ENCODE results near the gene PGLYRP4. TPM values are rescaled to one million over a fixed set of nuclear protein-coding genes. Genes with fewer than 3 reads are reported as not detected.

PGLYRP4 gene, protein sequence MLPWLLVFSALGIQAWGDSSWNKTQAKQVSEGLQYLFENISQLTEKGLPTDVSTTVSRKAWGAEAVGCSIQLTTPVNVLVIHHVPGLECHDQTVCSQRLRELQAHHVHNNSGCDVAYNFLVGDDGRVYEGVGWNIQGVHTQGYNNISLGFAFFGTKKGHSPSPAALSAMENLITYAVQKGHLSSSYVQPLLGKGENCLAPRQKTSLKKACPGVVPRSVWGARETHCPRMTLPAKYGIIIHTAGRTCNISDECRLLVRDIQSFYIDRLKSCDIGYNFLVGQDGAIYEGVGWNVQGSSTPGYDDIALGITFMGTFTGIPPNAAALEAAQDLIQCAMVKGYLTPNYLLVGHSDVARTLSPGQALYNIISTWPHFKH
- total RNA-seq (2021) (not detected in 2 replicates), Bru-seq, nascent RNA (not detected), BruChase-seq, experiment 1, labeled RNA remaining after a 2-hour chase (not detected), BruChase-seq, experiment 2, labeled RNA remaining after a 6-hour chase (not detected)
- long read RNA-seq, result 0 reads

DNA sequence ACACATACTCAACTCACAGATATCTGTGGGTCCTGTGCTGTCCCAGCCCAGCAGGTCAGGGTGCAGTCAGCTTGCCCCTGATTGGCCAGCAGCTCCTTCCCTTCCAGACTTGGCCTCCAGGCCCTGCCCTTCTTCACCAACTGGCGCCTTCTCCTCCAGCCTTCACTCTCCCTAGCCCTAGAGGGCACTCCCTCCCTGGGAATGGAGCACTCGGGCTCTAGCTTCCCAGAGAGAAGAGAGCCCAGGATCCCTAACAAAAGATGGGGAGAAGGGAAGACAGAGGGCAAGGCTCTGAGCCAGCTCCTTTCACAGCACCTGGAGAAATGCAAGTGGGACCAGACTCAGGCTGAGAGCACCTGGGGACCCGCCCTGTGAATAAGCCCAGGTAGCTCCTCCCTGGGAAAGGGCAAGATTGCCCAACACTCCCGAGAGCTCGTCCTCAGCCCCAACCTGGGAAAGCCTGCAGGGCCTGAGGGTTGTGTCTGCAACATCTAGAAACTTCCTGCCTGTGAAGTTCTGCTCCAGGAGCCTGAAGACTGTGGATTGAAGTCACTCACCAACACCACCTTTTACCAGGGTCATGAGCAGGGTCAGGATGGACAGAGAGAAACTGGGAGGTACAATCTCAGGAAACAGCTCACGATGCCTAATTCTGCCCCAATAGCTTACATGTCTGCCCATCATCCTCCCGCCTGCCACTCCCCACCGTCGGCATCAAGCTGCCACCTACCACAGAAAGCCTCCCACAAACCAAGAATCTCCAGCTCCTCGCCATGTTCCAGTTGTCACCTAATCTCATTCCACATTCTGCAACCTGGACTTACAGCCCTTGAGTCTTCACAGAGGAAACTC, at the start of gene PGLYRP4:
PGLYRP4 (minus strand) TSS at position 331 of the 852 bp plus-strand sequence. CDS start 909 bp downstream, outside the sequence.
- no TSS peak for BruUV-seq (replicated peaks)
- ChIA-PET CTCF (no interaction called here), POLR2A (ENCODE audit: low non-redundant PET) (no interaction called here)
- TF ChIP-seq, protein P1, sequence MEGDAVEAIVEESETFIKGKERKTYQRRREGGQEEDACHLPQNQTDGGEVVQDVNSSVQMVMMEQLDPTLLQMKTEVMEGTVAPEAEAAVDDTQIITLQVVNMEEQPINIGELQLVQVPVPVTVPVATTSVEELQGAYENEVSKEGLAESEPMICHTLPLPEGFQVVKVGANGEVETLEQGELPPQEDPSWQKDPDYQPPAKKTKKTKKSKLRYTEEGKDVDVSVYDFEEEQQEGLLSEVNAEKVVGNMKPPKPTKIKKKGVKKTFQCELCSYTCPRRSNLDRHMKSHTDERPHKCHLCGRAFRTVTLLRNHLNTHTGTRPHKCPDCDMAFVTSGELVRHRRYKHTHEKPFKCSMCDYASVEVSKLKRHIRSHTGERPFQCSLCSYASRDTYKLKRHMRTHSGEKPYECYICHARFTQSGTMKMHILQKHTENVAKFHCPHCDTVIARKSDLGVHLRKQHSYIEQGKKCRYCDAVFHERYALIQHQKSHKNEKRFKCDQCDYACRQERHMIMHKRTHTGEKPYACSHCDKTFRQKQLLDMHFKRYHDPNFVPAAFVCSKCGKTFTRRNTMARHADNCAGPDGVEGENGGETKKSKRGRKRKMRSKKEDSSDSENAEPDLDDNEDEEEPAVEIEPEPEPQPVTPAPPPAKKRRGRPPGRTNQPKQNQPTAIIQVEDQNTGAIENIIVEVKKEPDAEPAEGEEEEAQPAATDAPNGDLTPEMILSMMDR (conservative IDR thresholded peaks at IDR 0.05; ENCODE audit: low read depth, low read length), result no peak
- no peak for TF ChIP-seq EZH2 (IDR thresholded peaks at IDR 0.05; ENCODE audit: borderline replicate concordance, low read depth, low read length, poor library complexity, severe bottlenecking)
- Histone ChIP-seq H3K4me3 (ENCODE audit: low read depth, low read length, poor library complexity, severe bottlenecking) (no peak within 1 kb of the TSS), H3K27me3 (replicated peaks; ENCODE audit: insufficient read depth, low read depth, low read length, poor library complexity) (peaks cover 80% of the 10 kb centered on the region), H3K27ac (ENCODE audit: low read depth, low read length, poor library complexity, severe bottlenecking) (no peak within 1 kb of the TSS), H3K9me3 (ENCODE audit: low read depth, low read length, poor library complexity, severe bottlenecking) (no peaks in the 10 kb centered on the region), H3K4me1 (ENCODE audit: insufficient read depth, low read length, poor library complexity, severe bottlenecking) (no peaks in the 10 kb centered on the region), H3K36me3 (ENCODE audit: insufficient read depth, low read length, poor library complexity, severe bottlenecking) (no peaks in the 10 kb centered on the region)
- intact Hi-C loops (cut with micrococcal nuclease; ENCODE audit: unreplicated experiment), result no loop called here
- DNase-seq (ENCODE audit: low spot score), result no peak

DNA sequence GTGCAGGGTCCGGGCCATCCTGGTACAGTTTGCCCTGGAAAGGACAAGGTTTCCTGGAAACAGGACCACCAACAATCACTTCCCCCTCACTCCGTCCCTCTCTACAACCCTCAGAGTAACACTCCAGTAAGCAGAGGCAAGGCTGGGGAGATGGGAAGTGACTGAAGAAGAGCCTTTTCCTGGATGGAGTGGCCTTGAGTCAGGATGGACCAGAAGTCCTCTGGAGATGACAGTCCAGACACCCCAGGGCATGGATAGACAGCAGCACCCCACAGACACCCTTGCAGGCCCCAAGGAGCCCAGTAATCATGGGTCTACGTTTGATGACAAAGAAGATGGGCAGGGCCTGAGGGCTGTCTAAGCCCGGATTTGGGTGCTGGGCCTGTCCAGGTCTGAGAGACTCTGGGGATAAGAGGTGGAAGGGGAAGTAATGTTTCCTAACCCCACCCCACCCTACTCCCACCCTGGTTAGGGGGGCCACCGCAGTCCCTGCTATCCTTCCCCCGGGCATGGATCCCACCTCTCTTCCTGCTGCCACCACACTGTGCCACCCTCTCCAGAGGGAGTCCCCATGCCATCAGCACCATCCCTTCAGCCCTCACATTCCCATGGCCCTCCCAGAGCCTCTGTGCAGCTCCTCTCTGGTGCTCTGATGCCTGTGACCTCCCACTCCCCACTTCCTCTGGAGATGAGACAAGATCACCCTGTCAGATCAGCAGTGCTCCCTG, 49.4 kb upstream of the PGLYRP4 start:
- no peak overlapping the region for H3K27ac ChIP-seq (ENCODE audit: low read depth, low read length, poor library complexity, severe bottlenecking)
- H3K4me1 ChIP-seq (ENCODE audit: insufficient read depth, low read length, poor library complexity, severe bottlenecking), result no peaks in the 10 kb centered on the region
- peaks cover 72% of the 10 kb centered on the region for H3K27me3 ChIP-seq (replicated peaks; ENCODE audit: insufficient read depth, low read depth, low read length, poor library complexity)
- no peak overlapping the region for H3K4me3 ChIP-seq (ENCODE audit: low read depth, low read length, poor library complexity, severe bottlenecking)
- no peaks in the 10 kb centered on the region for H3K36me3 ChIP-seq (ENCODE audit: insufficient read depth, low read length, poor library complexity, severe bottlenecking)
- no TSS peak for BruUV-seq (replicated peaks)
- H3K9me3 ChIP-seq (ENCODE audit: low read depth, low read length, poor library complexity, severe bottlenecking), result no peaks in the 10 kb centered on the region
- TF ChIP-seq EZH2 (IDR thresholded peaks at IDR 0.05; ENCODE audit: borderline replicate concordance, low read depth, low read length, poor library complexity, severe bottlenecking), result no peak
- TF ChIP-seq, protein P1 (conservative IDR thresholded peaks at IDR 0.05; ENCODE audit: low read depth, low read length), result no peak
- POLR2A ChIA-PET (ENCODE audit: low non-redundant PET), result no interaction called here
- CTCF ChIA-PET, result no interaction called here
- intact Hi-C loops (cut with micrococcal nuclease; ENCODE audit: unreplicated experiment), result no loop called here
- DNase-seq (ENCODE audit: low spot score), result no peak

All from A673 (cell line).